ENCODE measurements around the gene MARCHF5.

GRCh38 chr10:92350411-92350810, 59.4 kb downstream of the MARCHF5 start:
- TF ChIP-seq, protein P1, sequence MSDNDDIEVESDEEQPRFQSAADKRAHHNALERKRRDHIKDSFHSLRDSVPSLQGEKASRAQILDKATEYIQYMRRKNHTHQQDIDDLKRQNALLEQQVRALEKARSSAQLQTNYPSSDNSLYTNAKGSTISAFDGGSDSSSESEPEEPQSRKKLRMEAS (IDR thresholded peaks at IDR 0.05; ENCODE audit: insufficient read depth, insufficient read length) = no peak
- TF ChIP-seq, protein P2, sequence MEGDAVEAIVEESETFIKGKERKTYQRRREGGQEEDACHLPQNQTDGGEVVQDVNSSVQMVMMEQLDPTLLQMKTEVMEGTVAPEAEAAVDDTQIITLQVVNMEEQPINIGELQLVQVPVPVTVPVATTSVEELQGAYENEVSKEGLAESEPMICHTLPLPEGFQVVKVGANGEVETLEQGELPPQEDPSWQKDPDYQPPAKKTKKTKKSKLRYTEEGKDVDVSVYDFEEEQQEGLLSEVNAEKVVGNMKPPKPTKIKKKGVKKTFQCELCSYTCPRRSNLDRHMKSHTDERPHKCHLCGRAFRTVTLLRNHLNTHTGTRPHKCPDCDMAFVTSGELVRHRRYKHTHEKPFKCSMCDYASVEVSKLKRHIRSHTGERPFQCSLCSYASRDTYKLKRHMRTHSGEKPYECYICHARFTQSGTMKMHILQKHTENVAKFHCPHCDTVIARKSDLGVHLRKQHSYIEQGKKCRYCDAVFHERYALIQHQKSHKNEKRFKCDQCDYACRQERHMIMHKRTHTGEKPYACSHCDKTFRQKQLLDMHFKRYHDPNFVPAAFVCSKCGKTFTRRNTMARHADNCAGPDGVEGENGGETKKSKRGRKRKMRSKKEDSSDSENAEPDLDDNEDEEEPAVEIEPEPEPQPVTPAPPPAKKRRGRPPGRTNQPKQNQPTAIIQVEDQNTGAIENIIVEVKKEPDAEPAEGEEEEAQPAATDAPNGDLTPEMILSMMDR (IDR thresholded peaks at IDR 0.05; ENCODE audit: extremely low read depth in 1 of 2, insufficient read depth in 1 of 2, low read depth in 1 of 2, low read length in 2 of 2) = no peak
- TF ChIP-seq POLR2A (IDR thresholded peaks at IDR 0.05; ENCODE audit: low read depth, low read length) (no peak), FOS (IDR thresholded peaks at IDR 0.05; ENCODE audit: borderline replicate concordance, insufficient read depth, low read length) (no peak), POLR2AphosphoS5 (IDR thresholded peaks at IDR 0.05; ENCODE audit: insufficient read depth, low read depth, low read length) (no peak)

All from endothelial cell of umbilical vein (primary cell).